ENCODE data around the gene NUP210L.
A peak's percentile ranks its signal among the peaks of the same experiment; 100 is the strongest.

The NUP210L gene

GRCh38 chr1:153945795-153946621, 208.9 kb downstream of the NUP210L start (continued):
- TF ChIP-seq CTCF (tag by site-specific recombination; IDR thresholded peaks at IDR 0.05) = peak; percentile 29; the same call in 1 of the 2 replicates
- TF ChIP-seq ZNF426 (tag by site-specific recombination; IDR thresholded peaks at IDR 0.05) = no peak
- TF ChIP-seq WT1 (tag by site-specific recombination; IDR thresholded peaks at IDR 0.05) = peak; percentile 61; the same call in 1 of the 2 replicates
- peak; percentile 63 for TF ChIP-seq ZFHX2 (tag by site-specific recombination; conservative IDR thresholded peaks at IDR 0.05)
- no peak for TF ChIP-seq SCRT2 (tag by site-specific recombination; IDR thresholded peaks at IDR 0.05)
- peak; percentile 69 for TF ChIP-seq ZNF398 (tag by site-specific recombination; IDR thresholded peaks at IDR 0.05)
- TF ChIP-seq GLIS2 (tag by site-specific recombination; IDR thresholded peaks at IDR 0.05) = peak; percentile 98

DNA sequence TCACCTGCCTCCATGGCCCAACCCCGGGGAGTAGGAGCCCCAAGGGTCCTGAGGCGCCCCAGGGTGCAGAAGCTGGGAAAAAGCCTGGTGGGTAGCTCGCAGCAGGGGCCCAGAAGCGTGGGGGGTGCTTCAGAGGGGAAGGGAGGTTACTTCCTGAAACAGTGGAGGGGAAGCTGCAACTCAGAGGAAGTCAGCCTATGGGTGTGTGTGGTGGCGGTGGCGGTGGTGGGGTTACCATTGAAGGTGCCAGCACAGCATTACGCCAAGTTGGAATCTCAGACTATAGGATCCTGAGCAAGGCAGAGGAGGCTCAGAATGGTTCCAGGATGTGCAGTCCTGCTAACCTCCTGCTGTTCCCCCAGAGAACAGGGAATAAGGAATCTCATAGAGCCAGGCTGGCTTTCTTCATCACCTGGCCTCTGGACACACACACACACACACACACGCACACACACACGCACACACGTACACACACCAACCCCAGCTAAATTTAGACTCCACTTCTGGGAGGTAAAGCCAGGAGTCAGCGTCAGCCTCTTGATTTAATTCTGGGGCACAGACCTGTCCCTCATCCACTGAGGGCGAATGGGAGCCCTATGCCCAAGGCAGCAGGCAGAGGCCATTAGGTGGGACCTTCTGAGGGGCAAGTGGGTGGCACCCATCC, 209.6 kb downstream of the NUP210L start:
- H3K9me3 ChIP-seq (ENCODE audit: control insufficient read depth, insufficient read depth, low read depth, low read length) = no peaks in the 10 kb centered on the region
- H3K27ac ChIP-seq (ENCODE audit: extremely low read depth, low read depth, low read length) = peak overlapping the region; percentile 91
- H3K36me3 ChIP-seq (ENCODE audit: control insufficient read depth in 2 of 2, insufficient read depth in 1 of 2, low read length in 2 of 2) = peaks cover 0 to 67% of the 10 kb centered on the region in 2 experiments; a peak in 2 of 3 replicates
- TF ChIP-seq ZNF2 (tag by site-specific recombination; IDR thresholded peaks at IDR 0.05) = no peak
- TF ChIP-seq BCL11B (tag by site-specific recombination; IDR thresholded peaks at IDR 0.05; ENCODE audit: low read depth) = 0 out of 2 replicates have a peak, but pooled peaks have one; percentile 28
- no peak for TF ChIP-seq ZNF112 (tag by site-specific recombination; IDR thresholded peaks at IDR 0.05)
- TF ChIP-seq ZNF423 (tag by site-specific recombination; IDR thresholded peaks at IDR 0.05) = peak; percentile 57; the same call in 1 of the 2 replicates
- peak; percentile 99 for TF ChIP-seq ZNF335 (tag by site-specific recombination; conservative IDR thresholded peaks at IDR 0.05)
- no peak for TF ChIP-seq ZNF184 (tag by site-specific recombination; IDR thresholded peaks at IDR 0.05)
- no peak for TF ChIP-seq ZBTB20 (tag by site-specific recombination; IDR thresholded peaks at IDR 0.05)
- TF ChIP-seq, protein P1, sequence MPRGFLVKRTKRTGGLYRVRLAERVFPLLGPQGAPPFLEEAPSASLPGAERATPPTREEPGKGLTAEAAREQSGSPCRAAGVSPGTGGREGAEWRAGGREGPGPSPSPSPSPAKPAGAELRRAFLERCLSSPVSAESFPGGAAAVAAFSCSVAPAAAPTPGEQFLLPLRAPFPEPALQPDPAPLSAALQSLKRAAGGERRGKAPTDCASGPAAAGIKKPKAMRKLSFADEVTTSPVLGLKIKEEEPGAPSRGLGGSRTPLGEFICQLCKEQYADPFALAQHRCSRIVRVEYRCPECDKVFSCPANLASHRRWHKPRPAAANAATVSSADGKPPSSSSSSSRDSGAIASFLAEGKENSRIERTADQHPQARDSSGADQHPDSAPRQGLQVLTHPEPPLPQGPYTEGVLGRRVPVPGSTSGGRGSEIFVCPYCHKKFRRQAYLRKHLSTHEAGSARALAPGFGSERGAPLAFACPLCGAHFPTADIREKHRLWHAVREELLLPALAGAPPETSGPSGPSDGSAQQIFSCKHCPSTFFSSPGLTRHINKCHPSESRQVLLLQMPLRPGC (tag by site-specific recombination; IDR thresholded peaks at IDR 0.05) = 0 out of 2 replicates have a peak, but pooled peaks have one; percentile 10
- peak; percentile 53 for TF ChIP-seq ZNF600 (tag by site-specific recombination; IDR thresholded peaks at IDR 0.05)
- 0 out of 2 replicates have a peak, but pooled peaks have one; percentile 27 for TF ChIP-seq BCL11A (tag by site-specific recombination; IDR thresholded peaks at IDR 0.05; ENCODE audit: low read depth)
- TF ChIP-seq YY1 (tag by site-specific recombination; IDR thresholded peaks at IDR 0.05) = no peak
- TF ChIP-seq YY2 (tag by site-specific recombination; IDR thresholded peaks at IDR 0.05) = 0 out of 2 replicates have a peak, but pooled peaks have one; percentile 11
- TF ChIP-seq ZIC2 (tag by site-specific recombination; IDR thresholded peaks at IDR 0.05) = peak; percentile 78
- no peak for TF ChIP-seq KLF10 (tag by site-specific recombination; IDR thresholded peaks at IDR 0.05)
- no peak for TF ChIP-seq ZBTB21 (tag by site-specific recombination; IDR thresholded peaks at IDR 0.05)
- TF ChIP-seq ZSCAN4 (tag by site-specific recombination; IDR thresholded peaks at IDR 0.05) = peak; percentile 98
- 0 out of 2 replicates have a peak, but pooled peaks have one; percentile 78 for TF ChIP-seq ZNF391 (tag by site-specific recombination; IDR thresholded peaks at IDR 0.05; ENCODE audit: borderline replicate concordance, low read depth)
- H3K4me1 ChIP-seq (ENCODE audit: control insufficient read depth, insufficient read depth, low read length) = no peaks in the 10 kb centered on the region
- H3K4me3 ChIP-seq (ENCODE audit: low read depth, low read length) = peak overlapping the region; percentile 74
- POLR2A ChIA-PET = interaction anchor here (0.6 to 4.3 kb wide), 8 partner anchors 13 to 169 kb away, joined by 4 to 36 read pairs (median 18); partner anchors contain the start of genes CREB3L4, CRTC2, GATAD2B and JTB
- CTCF ChIA-PET = interaction anchor here (0.6 to 2.5 kb wide), 14 partner anchors 11 to 601 kb away, joined by 3 to 10 read pairs (median 4); partner anchors contain the start of genes JTB and RAB13
